ELF-1 (cell line): Measurements from ENCODE around the gene ZFR2.

Experiments used
- DNase-seq: peaks from one replicate; pipeline ENCODE4 v3.0.0-alpha.2; 2016; ENCODE audit warnings: low read depth, low spot score

The ZFR2 gene

GRCh38 chr19:3837922-3838321 is 30.9 kb downstream of the ZFR2 start:
- no peak for DNase-seq

- DNase-seq: no peak
These were observed 31.5 kb downstream of the ZFR2 start for GRCh38 chr19:3837332-3837731.

DNA sequence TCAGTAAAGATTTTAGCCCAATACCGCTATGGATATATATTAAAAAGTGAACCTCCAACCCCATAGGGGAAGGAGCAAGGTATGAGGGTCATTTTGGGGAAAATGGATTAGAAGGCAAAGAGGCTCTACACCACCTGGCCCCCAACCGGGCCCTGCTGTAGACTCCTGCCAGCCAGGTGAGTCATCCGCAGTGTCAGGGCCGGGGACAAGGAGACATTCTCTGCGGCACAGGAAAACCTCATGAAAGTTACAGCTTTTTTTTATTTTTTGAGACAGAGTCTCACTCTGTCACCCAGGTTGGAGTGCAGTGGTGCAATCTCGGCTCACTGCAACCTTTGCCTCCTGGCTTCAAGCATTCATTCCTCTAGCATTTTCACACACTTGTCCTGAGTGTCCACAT is 32.0 kb downstream of the ZFR2 start:
- no peak for DNase-seq

DNA sequence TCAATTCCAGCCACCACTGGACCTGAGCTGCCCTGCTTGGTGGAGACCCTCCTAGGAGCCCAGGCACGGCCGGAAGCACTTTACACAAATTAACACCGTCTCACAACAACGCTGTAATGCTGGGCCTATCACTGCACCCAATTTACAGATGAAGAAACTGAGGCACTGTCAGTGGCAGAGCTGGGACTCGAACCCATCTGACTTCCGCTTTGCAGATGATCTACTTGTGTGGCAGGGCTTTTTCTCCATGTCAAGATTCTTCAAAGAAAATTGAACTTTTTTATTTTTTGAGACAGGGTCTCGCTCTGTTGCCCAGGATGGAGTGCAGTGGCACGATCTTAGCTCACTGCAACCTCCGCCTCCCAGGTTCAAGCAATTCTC is 33.8 kb downstream of the ZFR2 start:
- no peak for DNase-seq

GRCh38 chr19:3834349-3835054 is 34.3 kb downstream of the ZFR2 start:
- DNase-seq: no peak

DNA sequence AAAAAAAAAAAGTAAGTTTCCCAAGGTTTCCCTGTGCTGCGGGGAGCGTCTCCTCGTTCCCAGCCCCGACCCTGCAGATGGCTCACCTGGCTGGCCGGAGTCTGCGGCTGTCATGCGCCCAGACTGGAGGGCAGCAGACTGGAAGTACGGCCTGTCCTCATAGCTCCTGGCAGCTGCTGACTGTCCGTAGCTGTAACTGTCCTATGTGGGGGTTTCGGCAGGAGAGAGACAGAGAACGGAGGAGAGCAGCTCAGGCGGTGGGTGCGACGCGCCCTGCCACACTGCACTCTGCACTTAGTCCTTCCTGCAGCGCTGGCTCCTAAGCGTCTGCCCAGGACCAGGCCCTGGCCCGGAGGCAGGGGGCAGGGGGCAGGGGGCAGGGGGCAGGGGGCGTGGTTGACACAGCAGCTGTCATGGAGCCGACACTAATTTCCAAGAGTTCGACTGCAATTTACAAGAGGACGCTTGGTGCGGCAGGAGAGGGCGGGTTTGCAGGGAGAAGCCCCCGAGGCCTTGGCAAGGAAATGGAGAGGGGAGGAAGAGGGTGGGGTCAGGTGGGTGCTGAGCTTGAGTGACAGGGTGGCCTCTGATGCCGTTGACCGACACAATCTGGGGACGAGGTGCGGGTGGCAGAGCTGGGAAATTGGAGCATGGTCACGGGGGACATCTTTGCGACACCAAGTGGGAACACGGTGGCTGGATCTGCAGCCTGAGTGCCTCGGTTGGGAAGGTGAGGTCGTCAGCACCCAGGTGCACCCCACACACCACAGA is 35.1 kb downstream of the ZFR2 start:
- DNase-seq: no peak

- no peak for DNase-seq
These were observed 36.8 kb downstream of the ZFR2 start for GRCh38 chr19:3832001-3832400.

GRCh38 chr19:3831601-3832000 is 37.2 kb downstream of the ZFR2 start:
- DNase-seq: no peak

DNA sequence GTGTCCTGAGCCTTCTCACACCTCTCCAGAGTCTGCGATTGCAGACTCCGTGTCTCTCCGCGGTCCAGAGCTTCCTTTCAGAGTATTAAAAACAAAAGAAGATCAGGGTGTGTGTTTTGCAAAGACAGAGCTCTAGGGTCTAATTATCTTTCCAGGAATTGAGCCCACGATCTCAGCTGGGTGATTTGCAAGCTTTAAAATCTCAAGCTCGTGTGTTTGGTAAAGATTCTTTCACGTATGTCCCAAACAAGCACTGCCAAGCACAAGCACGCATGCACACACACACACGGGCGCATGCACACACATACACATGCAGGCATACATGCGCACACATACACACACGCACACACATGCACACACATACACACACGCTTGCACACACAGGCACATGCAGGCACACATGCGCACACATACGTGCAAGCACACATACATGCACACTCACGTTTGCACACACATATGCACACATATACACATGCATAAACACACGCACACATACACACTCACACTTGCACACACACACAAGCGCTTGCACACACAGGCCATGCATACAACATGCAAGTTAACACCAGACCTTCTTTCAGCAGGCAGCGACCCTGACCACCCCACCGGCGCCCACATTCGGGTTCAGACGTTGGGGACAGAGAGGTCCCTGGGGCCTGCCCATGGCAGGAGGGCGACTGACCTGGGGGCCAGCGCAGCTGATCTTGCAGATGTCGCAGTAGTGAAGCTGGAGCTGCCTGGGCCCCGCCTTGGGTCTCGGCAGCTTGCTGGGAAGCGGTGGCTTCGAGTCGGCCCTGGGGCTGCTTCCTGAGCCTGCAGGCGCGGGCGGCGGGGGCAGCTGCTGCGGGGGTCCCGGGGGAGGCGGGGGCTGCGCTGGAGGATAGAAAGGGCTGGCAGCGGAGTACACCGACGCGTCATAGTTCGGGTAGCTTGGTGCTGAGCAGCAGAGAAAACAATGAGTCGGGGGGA is 37.9 kb downstream of the ZFR2 start:
- no peak for DNase-seq

- DNase-seq: no peak
These were observed 41.5 kb downstream of the ZFR2 start for GRCh38 chr19:3827306-3827705.

GRCh38 chr19:3826163-3826562 is 42.7 kb downstream of the ZFR2 start:
- DNase-seq: peak; percentile 47

- peak; percentile 10 for DNase-seq
These were observed 43.4 kb downstream of the ZFR2 start for GRCh38 chr19:3825286-3825956.

GRCh38 chr19:3823350-3823713 is 45.5 kb downstream of the ZFR2 start:
- DNase-seq: no peak

- DNase-seq: no peak
These were observed 46.0 kb downstream of the ZFR2 start for GRCh38 chr19:3822683-3823349.

DNA sequence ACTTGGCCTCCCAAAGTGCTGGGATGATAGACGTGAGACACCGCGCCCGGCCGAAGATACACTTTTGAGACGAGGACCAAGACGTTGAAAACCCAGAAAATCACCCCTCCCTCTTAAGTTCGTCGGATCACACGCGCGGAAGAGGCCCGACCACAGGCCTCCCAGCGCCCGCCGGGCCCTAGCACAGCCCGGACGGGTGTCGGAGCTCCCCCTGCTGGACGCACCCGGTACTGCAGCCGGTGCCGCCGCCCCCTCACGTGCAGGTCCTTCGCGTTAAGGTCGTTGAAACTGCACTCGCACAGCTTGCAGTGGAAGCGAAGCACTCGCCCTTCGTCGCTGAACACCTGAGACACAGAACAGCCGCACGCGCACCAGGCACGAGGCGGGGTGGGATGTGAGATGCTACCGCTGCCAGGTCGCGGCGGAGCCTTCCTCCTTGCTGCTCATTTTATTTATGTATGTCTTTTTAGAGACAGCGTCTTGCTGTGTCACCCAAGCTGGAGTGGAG is 46.9 kb downstream of the ZFR2 start:
- DNase-seq: peak; percentile 91

DNA sequence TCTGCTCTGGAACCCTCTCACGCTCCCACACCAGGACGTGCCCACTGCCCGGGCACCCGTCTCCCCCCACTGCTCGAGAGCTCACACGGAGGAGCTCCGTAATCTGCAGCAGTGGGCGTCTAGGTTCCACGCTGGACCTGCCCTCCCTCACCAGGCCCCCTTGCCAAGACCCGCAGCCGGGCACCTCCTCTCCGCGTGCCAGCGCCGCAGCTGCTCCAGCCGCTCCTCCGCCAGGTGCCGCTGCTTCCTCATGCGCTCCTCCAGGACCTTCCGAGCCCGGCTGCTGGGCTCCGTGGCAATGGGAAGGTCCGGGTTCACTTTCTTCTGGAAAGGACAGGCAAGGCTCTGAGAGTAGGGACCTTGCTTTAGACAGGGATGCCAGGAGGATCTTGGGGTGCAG is 47.7 kb downstream of the ZFR2 start:
- DNase-seq: peak; percentile 20

DNA sequence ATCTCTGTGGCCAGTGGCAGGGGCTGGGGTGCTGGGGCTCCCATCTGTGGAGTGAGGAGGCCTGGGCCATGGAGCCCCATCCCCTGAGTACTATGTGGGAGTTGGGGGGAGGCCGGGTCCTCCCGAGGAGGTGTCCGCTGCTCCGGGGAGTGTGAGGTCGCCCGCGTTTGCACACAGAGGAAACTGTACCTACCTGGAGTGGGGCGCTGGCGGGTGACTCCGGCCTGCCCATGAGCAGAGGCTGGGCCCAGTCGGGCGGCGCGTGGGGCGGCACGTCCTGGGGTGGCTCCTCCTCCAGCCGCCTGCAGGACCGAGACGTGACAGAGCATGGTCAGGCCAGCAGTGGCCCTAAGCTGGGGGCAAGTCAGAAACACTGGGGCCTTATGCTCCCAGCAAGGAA is 48.8 kb downstream of the ZFR2 start:
- no peak for DNase-seq

DNA sequence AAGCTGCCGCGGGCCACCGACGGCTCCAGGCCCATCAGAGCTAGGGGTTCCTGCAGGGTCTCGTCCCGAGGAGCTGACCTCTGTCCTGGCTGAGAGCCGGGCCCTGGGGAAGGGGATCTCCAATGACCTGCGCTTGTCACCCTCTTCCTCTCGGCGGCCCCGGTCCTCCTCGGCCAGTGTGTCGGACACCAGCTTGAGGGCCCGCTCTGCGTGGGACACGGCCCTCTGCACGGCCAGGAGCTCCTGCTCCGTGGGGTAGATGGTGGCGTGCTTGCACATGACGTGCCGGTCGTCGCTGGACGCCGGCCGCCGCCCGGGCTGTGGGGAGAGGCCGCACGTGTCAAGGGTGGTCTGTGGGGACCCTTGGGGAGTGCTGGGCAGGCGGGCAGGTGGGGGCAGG is 49.9 kb downstream of the ZFR2 start:
- DNase-seq: peak; percentile 17

GRCh38 chr19:3818466-3818865 is 50.4 kb downstream of the ZFR2 start:
- no peak for DNase-seq

- DNase-seq: no peak
These were observed 51.1 kb downstream of the ZFR2 start for GRCh38 chr19:3817761-3818160.
